ENCODE data around the gene GGA2.
"Not testable (repeated sequence)": the region's sequence is repeated elsewhere in the genome, so short reads cannot be mapped to it uniquely, and the experiment has no call there.

GGA2 gene

DNA sequence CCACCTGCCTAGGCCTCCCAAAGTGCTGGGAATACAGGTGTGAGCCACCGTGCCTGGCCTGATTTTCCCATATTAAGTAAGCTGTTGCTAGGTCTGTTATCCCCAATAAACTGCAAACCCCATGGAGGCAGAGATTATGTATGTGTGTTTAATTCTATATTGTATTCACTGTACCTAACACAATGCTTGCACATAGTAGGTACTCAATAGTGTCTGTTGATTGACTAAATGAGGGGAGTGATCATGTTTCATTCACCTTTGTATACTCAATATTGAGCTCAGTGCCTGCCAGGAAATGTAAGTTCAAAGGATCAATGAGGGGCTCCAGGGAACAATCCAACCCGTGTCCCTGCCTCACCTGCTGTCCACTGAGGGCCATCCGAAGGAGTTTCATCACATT, 14.6 kb upstream of the GGA2 start:
- no peak for DNase-seq (ENCODE audit: low read depth)

DNA sequence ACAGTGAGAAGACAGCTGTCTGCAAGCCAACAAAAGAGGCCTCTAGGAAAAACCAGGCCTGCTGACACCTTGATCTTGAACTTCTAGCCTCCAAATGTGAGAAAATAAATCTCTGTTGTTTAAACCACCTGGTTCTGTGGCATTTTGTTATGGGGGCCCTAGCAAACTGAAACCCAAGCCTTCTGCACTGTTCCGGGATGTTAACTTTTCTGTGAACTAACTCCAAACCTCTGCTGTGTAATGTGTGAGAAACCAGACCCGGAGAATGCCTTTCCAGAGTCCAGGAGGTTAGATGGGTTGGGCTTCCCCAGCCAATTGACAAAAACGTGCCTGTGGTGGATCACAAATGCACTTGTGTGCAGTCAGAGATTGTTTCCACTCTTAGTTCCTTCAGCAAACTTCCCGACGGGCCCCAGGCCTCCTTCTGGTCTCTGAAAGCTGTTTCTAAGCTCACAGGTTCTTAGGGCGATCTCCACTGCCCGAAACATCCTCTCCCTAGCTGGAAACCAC, 13.6 kb upstream of the GGA2 start:
- no peak for DNase-seq (ENCODE audit: low read depth)

DNA sequence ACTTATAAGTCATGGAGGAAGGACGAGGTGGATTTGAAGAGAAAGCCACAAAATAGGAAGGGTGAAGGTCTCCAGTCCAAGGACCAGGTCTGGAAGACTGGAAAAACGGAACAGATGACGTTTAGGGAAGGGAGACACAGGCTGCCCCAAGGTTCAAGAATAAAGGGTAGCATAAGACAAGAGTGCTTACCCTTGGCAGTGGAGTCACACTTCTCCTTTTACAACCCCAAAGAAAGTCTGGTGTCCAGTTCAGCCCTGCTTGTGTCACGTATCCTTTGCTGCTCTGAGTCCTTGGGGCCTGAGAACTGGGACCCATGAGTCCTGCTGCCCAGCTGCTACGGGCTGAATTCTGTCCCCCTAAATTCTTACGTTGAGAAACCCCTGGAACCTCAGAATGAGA, 13.0 kb upstream of the GGA2 start:
- no peak for DNase-seq (ENCODE audit: low read depth)

DNA sequence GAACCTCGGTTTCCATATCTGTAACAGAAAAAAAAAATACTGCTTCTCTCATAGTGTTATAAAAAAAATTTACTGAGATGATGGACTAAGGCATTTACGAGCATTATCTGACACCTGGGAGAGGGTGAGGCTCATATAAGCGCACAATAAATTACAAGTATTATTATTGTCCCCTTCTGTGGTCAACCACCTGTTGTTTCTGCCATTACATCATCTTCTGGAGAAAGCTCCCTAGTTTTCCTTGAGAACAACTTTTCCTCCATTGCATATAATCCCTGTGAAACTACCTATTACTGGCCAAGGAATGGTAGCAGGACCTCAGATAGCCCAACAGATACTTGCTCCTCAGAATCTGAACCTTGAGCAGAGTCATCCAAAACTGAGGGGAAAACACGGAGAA, 11.7 kb upstream of the GGA2 start:
- DNase-seq (ENCODE audit: low read depth), result no peak

DNA sequence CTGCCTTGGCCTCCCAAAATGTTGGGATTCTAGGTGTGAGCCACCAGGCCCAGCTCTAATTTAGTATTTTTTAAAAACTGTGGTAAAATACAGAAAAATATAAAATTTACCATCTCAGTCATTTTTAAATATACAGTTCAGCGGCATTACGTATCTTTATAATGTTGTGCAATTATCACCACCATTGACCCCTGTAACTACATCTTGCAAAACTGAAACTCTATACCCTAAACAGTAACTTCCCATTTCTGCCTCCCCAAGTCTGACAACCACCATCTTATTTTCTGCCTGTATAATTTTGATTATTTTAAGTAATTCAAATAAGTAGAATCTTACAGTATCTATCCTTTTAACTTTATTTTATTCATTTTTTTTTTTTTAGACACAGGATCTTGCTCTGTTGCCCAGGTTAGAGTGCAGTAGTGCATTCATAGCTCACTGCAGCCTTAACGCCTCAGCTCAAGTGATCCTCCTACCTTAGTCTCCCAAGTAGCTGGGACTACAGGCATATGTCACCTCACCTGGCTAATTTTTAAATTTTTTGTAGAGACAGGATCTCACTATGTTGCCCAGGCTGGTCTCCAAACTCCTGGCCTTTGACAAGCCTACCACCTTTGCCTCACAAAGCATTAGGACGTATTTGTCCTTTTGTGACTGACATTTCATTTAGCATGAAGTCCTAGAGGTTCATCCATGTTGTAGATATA, 10.9 kb upstream of the GGA2 start:
- DNase-seq (ENCODE audit: low read depth), result no peak

DNA sequence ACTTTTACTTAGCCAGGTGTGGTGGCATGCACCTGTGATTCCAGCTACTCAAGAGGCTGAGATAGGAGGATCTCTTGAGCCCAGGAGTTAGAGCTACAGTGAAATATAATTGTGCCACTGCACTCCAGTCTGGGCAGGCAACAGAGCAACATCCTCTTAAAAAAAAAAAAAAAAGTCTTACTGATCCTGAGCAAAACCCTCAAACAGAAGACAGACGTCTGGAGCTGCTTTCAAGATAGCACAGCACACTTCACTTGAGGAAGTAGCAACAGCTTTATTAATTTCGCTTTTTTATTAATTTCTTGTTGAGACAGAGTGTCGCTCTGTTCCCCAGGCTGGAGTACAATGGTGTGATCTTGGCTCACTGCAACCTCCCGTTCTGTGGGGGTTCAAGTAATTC, 10.2 kb upstream of the GGA2 start:
- no peak for DNase-seq (ENCODE audit: low read depth)

DNA sequence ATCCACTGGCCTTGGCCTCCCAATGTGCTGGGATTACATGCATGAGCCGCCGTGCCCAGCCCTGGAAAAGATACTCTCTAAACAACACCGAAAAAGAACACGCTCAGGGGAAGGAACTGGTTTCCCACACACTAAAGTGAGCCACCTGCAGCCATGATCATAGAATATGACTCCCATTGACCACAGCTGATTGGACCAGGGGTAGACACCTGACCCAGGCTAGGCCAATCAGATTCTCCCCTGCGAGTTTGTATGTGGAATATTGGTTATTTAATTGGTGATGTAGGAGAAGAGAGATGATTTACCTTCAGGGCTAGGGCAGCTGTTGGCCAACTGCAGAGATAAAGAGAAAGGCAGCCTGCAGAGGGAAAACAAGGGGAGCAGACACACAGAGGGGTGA, 9.0 kb upstream of the GGA2 start:
- no peak for DNase-seq (ENCODE audit: low read depth)

DNA sequence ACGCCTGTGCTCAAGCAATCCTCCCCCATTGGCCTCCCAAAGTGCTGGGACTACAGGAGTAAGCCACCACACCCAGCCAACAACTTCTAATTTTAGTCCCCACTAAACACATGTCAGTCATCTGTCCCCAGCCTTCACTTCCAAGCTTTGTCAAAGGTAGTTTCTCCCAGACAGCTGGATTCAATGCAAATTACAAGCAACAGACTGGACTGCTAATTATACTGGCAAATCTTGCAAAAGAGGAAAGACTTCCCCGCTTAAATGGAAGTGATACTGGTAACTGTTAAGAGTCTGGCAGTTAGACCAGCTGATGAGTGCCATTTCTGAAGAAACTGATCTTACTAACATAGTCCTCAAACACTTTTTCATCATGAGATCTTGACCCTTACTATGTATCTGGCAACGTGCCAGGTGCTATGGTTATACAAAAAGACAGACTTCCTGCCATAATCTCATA, 8.2 kb upstream of the GGA2 start:
- no peak for DNase-seq (ENCODE audit: low read depth)

DNA sequence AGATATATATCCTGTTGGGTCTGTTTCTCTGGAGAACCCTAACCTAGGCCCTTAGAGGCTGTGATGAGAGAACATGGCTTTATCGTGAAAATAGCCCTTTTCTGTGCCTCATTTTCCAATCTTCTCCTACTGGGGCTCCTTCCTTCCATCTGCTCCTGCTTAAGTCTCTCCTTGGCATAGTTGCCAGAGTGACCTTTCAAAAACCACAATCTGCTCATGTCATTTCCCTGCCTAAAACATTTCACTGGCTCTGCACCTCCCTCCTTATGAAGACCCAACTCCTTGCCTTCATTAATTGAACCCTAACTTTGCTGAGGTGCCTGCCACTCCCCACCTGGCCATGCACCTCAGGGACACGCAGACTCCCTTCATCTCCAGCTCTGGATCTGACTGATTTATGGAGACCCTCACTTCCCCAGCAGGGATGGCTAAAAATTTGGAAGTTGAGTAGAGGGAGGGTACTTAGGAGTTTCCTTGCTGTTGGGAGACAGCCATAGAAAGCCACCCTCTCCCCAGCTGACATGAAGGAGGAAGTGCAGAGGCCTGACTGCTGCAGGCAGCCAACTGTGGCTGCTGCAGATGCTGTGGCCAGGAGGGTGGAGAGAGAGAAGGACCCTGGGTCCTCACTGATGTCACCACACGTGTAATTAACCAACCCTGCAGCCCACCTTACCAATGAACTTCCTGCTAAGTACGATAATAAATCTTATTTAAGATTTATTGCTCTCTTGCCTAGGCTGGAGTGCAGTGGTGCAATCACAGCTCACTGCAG, 6.3 kb upstream of the GGA2 start:
- DNase-seq (ENCODE audit: low read depth), result no peak

DNA sequence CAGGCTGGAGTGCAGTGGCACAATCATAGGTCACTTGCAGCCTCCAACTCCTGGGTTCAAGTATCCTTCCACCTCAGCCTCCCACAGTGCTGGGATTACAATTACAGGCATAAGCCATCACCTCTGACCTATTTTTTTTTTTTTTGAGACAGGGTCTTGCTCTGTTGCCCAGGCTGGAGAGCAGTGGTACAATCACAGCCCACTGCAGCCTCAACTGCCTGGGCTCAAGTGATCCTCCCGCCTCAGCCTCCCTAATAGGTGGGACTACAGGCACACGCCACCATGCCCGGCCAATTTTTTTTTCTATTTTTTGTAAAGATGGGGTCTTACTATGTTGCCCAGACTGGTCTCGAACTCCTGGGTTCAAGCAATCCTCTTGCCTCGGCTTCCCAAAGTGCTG, 5.6 kb upstream of the GGA2 start:
- DNase-seq (ENCODE audit: low read depth), result no peak

DNA sequence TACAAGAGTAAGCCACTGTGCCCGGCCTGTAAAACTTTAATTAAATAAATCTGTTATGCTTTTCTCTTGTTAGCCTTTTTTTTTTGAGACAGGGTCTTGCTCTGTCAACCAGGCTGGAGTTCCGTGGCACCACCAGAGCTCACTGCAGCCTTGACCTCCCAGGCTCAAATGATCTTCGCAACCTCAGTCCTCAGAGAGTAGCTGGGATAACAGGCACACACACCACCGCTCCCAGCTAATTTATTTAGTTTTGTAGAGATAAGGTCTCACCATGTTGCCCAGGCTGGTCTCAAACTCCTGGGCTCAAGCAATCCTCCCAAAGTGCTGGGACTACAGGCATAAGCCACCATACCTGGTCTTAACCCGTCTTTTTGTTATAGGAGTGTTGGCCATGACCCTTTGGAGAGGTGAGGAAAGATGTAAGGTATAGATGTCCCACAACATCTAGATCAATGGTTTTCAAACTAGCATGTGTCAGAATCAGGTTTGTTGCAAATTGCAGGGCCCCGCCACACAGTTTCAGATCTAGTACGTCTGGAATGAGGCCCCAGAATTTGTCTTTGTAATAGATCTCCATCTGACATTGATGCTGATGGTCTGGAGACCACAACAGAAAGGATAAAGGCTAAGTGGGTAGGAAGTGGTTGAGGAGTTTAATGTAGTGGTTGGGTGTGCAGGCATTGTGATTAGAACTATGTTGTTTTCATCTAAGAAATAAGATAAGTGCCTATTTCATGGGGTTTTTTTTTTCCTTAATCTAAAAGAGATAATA, 4.3 kb upstream of the GGA2 start:
- DNase-seq (ENCODE audit: low read depth), result no peak

DNA sequence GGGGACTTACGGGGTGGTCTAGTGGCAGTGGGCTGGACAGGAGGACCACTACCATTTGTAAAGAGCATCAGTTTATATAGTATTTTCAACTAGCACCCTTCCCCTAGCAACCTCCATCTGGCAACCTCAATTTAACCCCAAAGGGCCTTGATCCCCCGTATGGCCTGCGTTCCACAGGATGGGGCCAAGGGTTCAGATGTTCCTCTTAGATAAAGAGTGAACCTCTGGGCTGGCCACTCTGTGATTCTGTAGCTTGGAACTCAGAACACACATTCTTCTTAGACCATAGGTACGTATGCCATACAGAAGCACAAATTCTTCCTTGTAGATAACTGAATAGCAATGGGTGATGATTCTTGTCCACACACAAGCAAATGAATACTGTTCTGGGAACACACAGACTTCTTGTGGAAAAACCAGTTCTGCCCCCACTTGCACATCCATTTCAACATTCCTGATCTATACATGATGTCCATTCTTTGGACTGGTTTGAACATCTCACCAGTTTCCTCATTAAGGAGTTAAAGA, 1.9 kb upstream of the GGA2 start:
- DNase-seq (ENCODE audit: low read depth), result no peak

DNA sequence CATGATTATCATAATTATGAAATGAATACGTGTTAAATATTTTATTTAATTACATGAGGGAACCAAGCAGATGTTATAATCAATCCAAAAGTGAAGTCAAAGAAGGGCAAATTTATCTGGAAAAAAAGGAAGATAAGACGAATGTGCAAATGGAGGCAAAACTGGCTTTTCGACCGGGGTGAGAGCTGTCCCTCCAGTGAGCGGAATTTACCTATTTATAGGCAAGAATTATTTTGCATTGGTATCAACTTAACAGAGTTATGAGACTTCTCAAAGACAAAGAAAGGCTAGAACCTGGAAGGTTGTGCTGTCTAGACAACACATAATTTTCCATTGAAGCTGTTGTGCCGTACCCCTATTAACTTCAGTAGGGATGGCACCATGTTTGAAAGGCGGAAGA, 1.4 kb upstream of the GGA2 start:
- DNase-seq (ENCODE audit: low read depth), result no peak

DNA sequence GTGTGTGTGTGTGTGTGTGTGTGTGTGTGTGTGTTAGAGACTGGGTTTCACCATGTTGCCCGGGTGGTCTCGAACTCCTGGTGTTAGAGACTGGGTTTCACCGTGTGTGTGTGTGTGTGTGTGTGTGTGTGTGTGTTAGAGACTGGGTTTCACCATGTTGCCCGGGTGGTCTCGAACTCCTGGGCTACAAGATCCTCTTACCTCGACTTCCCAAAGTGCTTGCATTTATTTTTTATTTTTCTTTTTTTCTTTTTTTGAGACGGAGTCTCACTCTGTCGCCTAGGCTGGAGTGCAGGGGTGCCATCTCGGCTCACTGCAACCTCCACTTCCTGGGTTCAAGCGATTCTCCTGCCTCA, 599 bp upstream of the GGA2 start:
- DNase-seq (ENCODE audit: low read depth), result not testable (repeated sequence)

DNA sequence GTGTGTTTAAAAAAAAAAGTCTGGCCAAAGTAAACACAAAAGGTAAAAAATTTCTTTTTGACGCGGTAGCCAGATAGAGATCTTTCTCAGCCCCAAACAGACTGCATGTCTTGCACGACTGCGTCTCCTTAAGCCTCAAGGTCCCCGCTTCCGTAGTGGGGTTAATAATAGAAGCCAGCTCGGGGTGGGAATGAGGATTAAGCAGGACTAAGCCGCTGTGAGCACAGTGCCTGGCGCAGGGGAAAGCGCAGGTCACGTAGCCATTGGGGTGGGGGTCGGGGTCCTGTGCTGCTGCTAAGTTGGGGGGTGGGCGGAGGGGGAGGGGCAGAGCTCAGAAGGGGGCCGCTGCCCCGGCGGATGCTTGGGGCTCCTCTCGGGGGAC, 521 bp downstream of the GGA2 start:
- no peak for DNase-seq (ENCODE audit: low read depth)

DNA sequence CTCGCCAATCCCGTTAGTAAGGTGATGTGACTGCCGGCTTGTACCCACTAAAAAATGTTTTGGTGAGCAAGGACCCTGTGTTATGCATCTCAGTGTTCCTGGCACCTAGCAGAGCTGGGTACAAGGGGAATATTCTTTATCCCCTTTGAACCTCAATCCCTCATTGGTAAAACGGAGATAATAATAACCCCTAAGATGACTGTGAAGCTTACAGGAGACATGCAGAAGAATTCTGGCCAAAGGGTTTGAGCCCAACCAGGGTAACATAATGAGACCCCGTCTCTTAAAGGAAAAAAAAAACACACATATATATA, 896 bp downstream of the GGA2 start:
- no peak for DNase-seq (ENCODE audit: low read depth)

DNA sequence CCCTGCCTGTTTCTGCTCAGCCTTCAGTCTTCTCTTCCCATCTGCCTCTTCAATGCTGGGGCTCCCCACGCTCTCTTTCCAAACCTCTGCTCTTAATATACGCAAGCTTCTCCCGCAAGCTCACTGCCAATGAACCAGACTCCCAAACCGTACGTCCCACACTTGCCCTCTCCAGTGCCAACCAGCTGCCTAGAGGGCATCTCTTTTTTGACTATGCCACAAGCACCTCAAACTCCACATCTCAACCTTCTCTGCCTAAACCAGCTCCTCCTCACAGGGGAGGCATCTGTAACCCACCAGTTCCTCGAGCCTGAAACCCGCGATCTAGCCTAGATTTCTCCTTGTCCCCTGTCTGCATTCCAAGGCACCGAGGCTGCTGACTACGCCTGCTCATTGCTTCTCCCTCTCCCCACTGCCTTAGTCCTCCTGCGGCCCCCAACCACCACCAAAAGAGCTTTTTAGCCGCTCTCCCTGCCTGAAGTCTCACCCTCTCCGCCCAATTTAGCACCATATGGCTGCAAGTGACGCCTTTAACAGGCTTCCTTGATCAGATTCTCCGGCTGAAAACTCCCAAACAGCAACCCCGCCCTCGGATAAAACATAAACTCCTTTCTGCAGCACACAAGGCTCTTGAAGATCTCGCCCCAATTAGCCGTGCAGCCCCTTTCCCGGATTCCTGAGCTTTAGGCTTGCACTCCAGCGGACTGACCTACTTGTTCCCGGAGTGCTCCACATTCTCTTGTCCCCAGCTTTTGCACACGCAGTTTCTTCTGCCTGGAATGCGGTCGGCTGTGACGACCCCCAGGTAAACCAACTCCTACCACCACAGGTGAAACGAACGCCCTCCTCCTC, 1.5 kb downstream of the GGA2 start:
- DNase-seq (ENCODE audit: low read depth), result no peak

DNA sequence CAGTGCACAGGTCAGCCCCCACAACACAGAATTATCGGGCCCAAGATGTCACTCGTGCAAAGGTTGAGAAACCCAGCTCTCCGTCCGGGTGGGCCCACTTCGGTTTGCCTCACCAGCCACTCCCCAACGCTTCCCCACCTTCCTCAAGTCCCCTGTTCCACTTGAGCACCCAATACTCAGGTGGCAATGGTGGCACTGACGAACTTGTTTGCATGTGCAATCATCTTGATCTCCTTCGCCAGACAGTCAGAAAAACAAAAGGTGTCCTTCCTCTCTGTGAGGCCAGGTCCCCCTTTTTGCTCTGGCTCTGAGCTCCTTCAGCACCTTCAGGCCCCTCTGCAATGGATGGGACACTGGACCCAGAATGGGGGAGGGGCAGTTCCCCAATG, 3.7 kb downstream of the GGA2 start:
- DNase-seq (ENCODE audit: low read depth), result no peak

DNA sequence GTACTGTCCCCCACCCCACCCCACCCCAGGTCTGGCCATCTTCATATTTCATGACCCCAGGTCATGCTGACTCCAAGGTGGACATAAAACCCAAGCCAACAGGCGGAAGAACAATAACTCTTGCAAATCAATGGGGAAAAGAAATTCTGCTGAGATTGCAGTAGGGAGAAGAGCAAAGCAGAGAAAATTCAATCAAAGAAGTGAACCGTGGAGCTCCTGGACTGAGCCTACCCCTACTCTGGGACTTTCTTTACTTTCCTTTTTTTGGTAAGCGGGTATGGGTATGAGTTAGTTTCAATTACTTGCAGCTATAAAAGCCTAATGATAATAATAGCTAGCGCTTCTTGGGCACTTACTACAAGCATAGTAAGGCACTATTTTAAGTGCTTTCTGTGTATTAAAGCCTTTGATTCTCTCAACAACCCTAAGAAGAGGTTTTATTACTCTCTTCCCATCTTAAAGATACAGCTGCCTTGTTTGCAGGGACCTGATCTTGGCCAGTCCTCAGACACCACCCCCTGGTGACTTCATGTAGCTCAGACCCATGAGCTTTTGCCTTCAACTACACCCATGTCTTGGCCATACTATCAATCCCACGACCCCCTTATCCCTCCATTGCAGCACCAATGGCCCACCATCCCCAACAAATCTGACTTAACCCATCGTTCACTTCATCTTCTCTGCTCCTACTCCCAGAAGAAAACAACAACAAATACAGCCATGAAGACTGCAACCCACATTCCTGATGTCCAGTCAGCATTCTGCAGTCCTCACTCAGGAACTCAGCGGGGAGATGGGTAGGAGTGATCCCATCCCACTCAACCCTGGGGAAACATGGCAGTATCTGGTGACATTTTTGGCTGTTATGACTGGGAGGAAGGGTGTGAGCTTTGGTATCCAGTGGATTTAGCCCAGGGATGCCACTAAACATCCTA, 4.4 kb downstream of the GGA2 start:
- DNase-seq (ENCODE audit: low read depth), result no peak

DNA sequence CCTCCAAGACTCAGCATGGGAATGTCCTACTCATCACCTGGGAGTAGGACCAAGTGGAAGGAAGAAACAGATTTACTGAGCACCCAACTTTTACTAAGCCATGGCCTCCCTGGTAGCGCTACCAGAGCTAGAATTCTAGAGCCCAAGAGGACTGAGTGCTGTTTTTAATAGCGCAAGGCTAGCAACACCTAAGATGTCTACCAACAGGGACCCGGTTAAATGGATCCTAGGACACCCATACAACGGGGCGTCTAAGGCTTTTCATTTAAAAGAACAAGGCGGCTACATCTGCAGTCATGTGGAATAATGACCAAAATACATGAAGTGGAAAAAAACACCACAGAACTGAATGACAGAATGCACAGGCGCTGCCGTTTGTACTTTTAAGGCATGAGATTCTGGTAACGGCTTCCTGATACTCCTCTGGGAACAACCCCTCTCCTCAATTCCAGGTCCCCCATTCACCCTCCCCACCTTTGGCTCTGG, 5.1 kb downstream of the GGA2 start:
- DNase-seq (ENCODE audit: low read depth), result no peak

Measured in stimulated activated CD8-positive, alpha-beta memory T cell treated with anti-CD3 and anti-CD28 coated beads, Interleukin-15, amount 100 ng/mL, for 24 hours (primary cell).